Measurements from ENCODE around the gene S100A6. TPM values are rescaled to one million over a fixed set of nuclear protein-coding genes. Genes with fewer than 3 reads are reported as not detected.
A peak's percentile ranks its signal among the peaks of the same experiment; 100 is the strongest.
"Not testable (repeated sequence)": the region's sequence is repeated elsewhere in the genome, so short reads cannot be mapped to it uniquely, and the experiment has no call there.

Gene S100A6
- total RNA-seq, result 1,000 to 10,000 TPM in 1 of 2 donors, 100 to 1,000 TPM in 1; 165 to 1,591 TPM
- polyA plus RNA-seq, result over 10,000 TPM in 1 of 2 donors, 1,000 to 10,000 TPM in 1; 2,413 to 10,136 TPM
- long read RNA-seq, donor 1, transcript S100A6-201 (3 exons, 665 nt), result major isoform, 230 of 642 reads
- long read RNA-seq, donor 1, partial matches to known transcripts, result 404 of 642 reads
- long read RNA-seq, donor 1, other reads (novel, unspliced or antisense), result 5 of 642 reads
- long read RNA-seq, donor 2, transcript S100A6-201 (3 exons, 665 nt), result major isoform, 123 of 328 reads
- long read RNA-seq, donor 2, partial matches to known transcripts, result 200 of 328 reads
- long read RNA-seq, donor 2, other reads (novel, unspliced or antisense), result 0 of 328 reads
- long read RNA-seq, donor 3, transcript S100A6-201 (3 exons, 665 nt), result major isoform, 162 of 365 reads
- long read RNA-seq, donor 3, partial matches to known transcripts, result 198 of 365 reads
- long read RNA-seq, donor 3, other reads (novel, unspliced or antisense), result 0 of 365 reads
- long read RNA-seq, donor 4, transcript S100A6-201 (3 exons, 665 nt), result major isoform, 85 of 115 reads
- long read RNA-seq, donor 4, partial matches to known transcripts, result 29 of 115 reads
- long read RNA-seq, donor 4, other reads (novel, unspliced or antisense), result 0 of 115 reads
- long read RNA-seq, donor 5, transcript S100A6-201 (3 exons, 665 nt), result major isoform, 326 of 749 reads
- long read RNA-seq, donor 5, transcript S100A6-204 (2 exons, 311 nt), result minor isoform, 7 of 749 reads
- long read RNA-seq, donor 5, partial matches to known transcripts, result 413 of 749 reads
- long read RNA-seq, donor 5, other reads (novel, unspliced or antisense), result 0 of 749 reads

DNA sequence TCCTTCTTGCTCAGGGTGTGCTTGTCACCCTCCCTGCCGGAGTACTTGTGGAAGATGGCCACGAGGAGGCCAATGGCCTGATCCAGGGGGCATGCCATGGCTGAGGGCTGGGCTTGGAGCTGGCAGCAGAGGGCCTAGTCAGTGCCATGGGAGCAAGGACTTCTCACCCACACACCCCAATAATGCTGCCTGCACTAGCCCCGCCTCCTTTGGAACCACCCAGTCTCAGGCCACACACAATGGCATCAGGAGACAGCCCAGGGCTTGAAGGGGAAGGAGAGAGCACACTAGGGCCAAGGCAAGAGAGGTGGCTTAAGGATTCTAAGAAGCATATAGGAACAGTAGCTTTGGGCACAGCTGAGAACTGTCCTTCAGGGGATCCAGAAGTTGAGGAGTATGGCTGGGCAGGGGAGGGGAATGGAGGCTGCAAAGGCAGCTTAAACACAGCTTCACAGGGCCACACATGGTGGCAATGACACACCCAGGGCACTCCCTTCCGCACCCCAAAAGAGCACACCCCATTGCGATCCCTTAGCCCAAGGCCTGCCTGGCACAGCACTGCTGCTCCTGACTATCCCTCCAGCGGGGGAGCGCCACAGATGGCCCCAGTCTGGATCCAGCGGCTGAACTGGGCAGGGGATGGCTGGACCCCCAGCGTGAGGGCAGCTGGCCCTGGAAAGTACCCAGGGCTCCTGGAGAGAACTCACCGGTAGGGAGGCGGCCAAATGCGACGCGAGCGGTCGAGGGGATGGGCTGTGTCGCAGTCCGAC lies at the start of gene S100A6:
TSS of gene S100A6 (minus strand) at position 750 of the 770 bp plus-strand sequence. CDS start at position 98, 652 bp downstream.
- H3K4me3 ChIP-seq, result peak within 1 kb of the TSS; percentile 87
- TF ChIP-seq, protein P1, sequence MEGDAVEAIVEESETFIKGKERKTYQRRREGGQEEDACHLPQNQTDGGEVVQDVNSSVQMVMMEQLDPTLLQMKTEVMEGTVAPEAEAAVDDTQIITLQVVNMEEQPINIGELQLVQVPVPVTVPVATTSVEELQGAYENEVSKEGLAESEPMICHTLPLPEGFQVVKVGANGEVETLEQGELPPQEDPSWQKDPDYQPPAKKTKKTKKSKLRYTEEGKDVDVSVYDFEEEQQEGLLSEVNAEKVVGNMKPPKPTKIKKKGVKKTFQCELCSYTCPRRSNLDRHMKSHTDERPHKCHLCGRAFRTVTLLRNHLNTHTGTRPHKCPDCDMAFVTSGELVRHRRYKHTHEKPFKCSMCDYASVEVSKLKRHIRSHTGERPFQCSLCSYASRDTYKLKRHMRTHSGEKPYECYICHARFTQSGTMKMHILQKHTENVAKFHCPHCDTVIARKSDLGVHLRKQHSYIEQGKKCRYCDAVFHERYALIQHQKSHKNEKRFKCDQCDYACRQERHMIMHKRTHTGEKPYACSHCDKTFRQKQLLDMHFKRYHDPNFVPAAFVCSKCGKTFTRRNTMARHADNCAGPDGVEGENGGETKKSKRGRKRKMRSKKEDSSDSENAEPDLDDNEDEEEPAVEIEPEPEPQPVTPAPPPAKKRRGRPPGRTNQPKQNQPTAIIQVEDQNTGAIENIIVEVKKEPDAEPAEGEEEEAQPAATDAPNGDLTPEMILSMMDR (IDR thresholded peaks at IDR 0.05; ENCODE audit: control extremely low read depth, extremely low read depth), result no peak
- peak within 1 kb of the TSS; percentile 84 to 87 for H3K9ac ChIP-seq (ENCODE audit: insufficient read depth in 1 of 2, low read length in 2 of 2)
- H3K9me3 ChIP-seq (ENCODE audit: control insufficient read depth in 4 of 4, insufficient read depth in 3 of 4, low read length in 3 of 4), result no peaks in the 10 kb centered on the region
- DNase-seq, result peak; percentile 26 to 49 (median 33)
- H3K27me3 ChIP-seq (ENCODE audit: control insufficient read depth in 3 of 3, insufficient read depth in 3 of 3, low read length in 2 of 3), result no peaks in the 10 kb centered on the region
- ATAC-seq (ENCODE audit: insufficient read depth, low FRiP score), result peak; percentile 43
- H3K4me1 ChIP-seq (ENCODE audit: control insufficient read depth in 5 of 5, insufficient read depth in 5 of 5, low read length in 5 of 5), result peaks cover 0 to 32% (median 16%) of the 10 kb centered on the region in 5 donors
- 4 to 15% methylated on average over 18 of the region's 18 CpGs for WGBS, 2 donors
- peaks cover 0 to 3% (median 0%) of the 10 kb centered on the region in 4 donors for H3K36me3 ChIP-seq (ENCODE audit: control insufficient read depth in 4 of 4, insufficient read depth in 4 of 4, low read length in 4 of 4)
- H3K27ac ChIP-seq (ENCODE audit: low read depth in 1 of 2, low read length in 1 of 2), result peak within 1 kb of the TSS; percentile 88 to 99

DNA sequence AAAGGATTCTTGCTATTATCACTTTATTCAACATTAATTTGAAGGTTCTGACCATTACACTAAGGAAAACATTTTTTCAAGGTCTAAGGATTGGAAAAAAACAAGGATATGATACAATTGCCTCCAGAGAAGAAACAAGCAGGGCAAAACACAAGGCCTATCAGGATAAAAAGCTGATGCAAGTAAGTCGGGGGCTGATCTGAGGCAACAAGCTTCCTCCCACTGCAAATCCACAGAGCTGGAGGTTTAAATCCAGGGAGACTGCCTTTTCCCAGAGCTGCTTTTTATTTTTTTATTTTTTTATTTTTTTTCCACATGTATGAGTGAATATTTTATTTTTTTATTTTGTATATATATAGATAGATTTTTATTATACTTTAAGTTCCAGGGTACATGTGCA lies 49.2 kb upstream of the S100A6 start:
- no peak overlapping the region for H3K4me3 ChIP-seq
- H3K9ac ChIP-seq (ENCODE audit: insufficient read depth in 1 of 2, low read length in 2 of 2), result no peak overlapping the region
- H3K36me3 ChIP-seq (ENCODE audit: control insufficient read depth in 4 of 4, insufficient read depth in 4 of 4, low read length in 4 of 4), result peaks cover 0 to 2% (median 0%) of the 10 kb centered on the region in 4 donors
- H3K9me3 ChIP-seq (ENCODE audit: control insufficient read depth in 4 of 4, insufficient read depth in 3 of 4, low read length in 3 of 4), result no peaks in the 10 kb centered on the region
- WGBS, 2 donors, result 64 to 86% methylated on average over 1 of the region's 1 CpG
- TF ChIP-seq, protein P1 (IDR thresholded peaks at IDR 0.05; ENCODE audit: control extremely low read depth, extremely low read depth), result no peak
- ATAC-seq (ENCODE audit: insufficient read depth, low FRiP score) (no peak), DNase-seq (no peak)
- no peaks in the 10 kb centered on the region for H3K4me1 ChIP-seq (ENCODE audit: control insufficient read depth in 5 of 5, insufficient read depth in 5 of 5, low read length in 5 of 5)
- H3K27me3 ChIP-seq (ENCODE audit: control insufficient read depth in 3 of 3, insufficient read depth in 3 of 3, low read length in 2 of 3), result no peaks in the 10 kb centered on the region
- H3K27ac ChIP-seq (ENCODE audit: low read depth in 1 of 2, low read length in 1 of 2), result no peak overlapping the region

DNA sequence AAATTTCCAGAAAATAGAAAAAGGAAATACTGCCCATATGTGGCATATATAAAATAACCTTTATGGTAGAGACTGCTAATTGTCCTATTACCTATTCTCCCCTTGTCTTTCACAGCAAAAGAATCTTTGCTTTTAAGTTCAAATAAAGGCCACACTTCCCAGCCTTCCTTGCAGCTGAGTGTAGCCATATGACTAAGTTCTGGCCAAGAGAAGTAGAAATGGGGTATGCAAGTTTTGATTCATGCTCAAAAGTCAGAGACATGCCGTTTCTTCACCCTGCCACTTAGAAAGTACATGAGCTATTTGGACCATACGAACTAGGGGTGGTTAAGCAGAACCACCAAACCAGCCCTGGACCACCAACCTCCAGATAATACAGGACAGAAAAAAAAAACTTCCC lies 48.2 kb upstream of the S100A6 start:
- Histone ChIP-seq H3K27ac (ENCODE audit: low read depth in 1 of 2, low read length in 1 of 2) (no peak overlapping the region), H3K4me3 (no peak overlapping the region), H3K36me3 (ENCODE audit: control insufficient read depth in 4 of 4, insufficient read depth in 4 of 4, low read length in 4 of 4) (peaks cover 0 to 2% (median 0%) of the 10 kb centered on the region in 4 donors), H3K9me3 (ENCODE audit: control insufficient read depth in 4 of 4, insufficient read depth in 3 of 4, low read length in 3 of 4) (no peaks in the 10 kb centered on the region), H3K4me1 (ENCODE audit: control insufficient read depth in 5 of 5, insufficient read depth in 5 of 5, low read length in 5 of 5) (no peaks in the 10 kb centered on the region), H3K27me3 (ENCODE audit: control insufficient read depth in 3 of 3, insufficient read depth in 3 of 3, low read length in 2 of 3) (no peaks in the 10 kb centered on the region), H3K9ac (ENCODE audit: insufficient read depth in 1 of 2, low read length in 2 of 2) (no peak overlapping the region)
- 82% methylated on average over 2 of the region's 2 CpGs for WGBS, 2 donors
- DNase-seq (no peak), ATAC-seq (ENCODE audit: insufficient read depth, low FRiP score) (no peak)
- TF ChIP-seq, protein P1 (IDR thresholded peaks at IDR 0.05; ENCODE audit: control extremely low read depth, extremely low read depth), result no peak

DNA sequence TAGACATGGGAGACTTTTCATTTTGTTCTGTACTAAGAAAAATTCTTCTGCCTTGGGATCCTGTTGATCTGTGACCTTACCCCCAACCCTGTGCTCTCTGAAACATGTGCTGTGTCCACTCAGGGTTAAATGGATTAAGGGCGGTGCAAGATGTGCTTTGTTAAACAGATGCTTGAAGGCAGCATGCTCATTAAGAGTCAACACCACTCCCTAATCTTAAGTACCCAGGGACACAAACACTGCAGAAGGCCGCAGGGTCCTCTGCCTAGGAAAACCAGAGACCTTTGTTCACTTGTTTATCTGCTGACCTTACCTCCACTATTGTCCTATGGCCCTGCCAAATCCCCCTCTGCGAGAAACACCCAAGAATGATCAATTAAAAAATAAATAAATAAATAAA lies 47.7 kb upstream of the S100A6 start:
- ATAC-seq (ENCODE audit: insufficient read depth, low FRiP score); H3K36me3 ChIP-seq (ENCODE audit: control insufficient read depth in 4 of 4, insufficient read depth in 4 of 4, low read length in 4 of 4); H3K27ac ChIP-seq (ENCODE audit: low read depth in 1 of 2, low read length in 1 of 2); H3K27me3 ChIP-seq (ENCODE audit: control insufficient read depth in 3 of 3, insufficient read depth in 3 of 3, low read length in 2 of 3); H3K4me1 ChIP-seq (ENCODE audit: control insufficient read depth in 5 of 5, insufficient read depth in 5 of 5, low read length in 5 of 5); H3K4me3 ChIP-seq; H3K9me3 ChIP-seq (ENCODE audit: control insufficient read depth in 4 of 4, insufficient read depth in 3 of 4, low read length in 3 of 4); DNase-seq; H3K9ac ChIP-seq (ENCODE audit: insufficient read depth in 1 of 2, low read length in 2 of 2): not testable (repeated sequence)
- WGBS, 2 donors, result 80 to 81% methylated on average over 2 to 3 of the region's 3 CpGs

DNA sequence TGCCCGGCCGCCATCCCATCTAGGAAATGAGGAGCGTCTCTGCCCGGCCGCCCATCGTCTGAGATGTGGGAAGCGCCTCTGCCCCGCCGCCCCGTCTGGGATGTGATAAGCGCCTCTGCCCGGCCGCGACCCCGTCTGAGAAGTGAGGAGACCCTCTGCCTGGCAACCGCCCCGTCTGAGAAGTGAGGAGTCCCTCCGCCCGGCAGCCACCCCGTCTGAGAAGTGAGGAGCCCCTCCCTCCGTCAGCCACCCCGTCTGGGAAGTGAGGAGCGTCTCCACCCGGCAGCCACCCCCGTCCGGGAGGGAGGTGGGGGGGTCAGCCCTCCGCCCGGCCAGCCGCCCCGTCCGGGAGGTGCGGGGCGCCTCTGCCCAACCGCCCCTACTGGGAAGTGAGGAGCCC lies 47.0 kb upstream of the S100A6 start:
- not testable (repeated sequence) for H3K27me3 ChIP-seq (ENCODE audit: control insufficient read depth in 3 of 3, insufficient read depth in 3 of 3, low read length in 2 of 3); DNase-seq; H3K36me3 ChIP-seq (ENCODE audit: control insufficient read depth in 4 of 4, insufficient read depth in 4 of 4, low read length in 4 of 4); H3K9me3 ChIP-seq (ENCODE audit: control insufficient read depth in 4 of 4, insufficient read depth in 3 of 4, low read length in 3 of 4); ATAC-seq (ENCODE audit: insufficient read depth, low FRiP score); H3K9ac ChIP-seq (ENCODE audit: insufficient read depth in 1 of 2, low read length in 2 of 2); H3K4me1 ChIP-seq (ENCODE audit: control insufficient read depth in 5 of 5, insufficient read depth in 5 of 5, low read length in 5 of 5); H3K4me3 ChIP-seq; H3K27ac ChIP-seq (ENCODE audit: low read depth in 1 of 2, low read length in 1 of 2)
- 95 to 96% methylated on average over 28 to 34 of the region's 34 CpGs for WGBS, 2 donors
